CD8-positive, alpha-beta memory T cell (primary cell): ENCODE measurements around the gene PPFIA1. TPM values are rescaled to one million over a fixed set of nuclear protein-coding genes. Genes with fewer than 3 reads are reported as not detected.

Source experiments
- CTCF ChIA-PET: fragments of 350-600 bp; sonication (Branson Sonifier 250); formaldehyde crosslinking; loops from one replicate; lab custom pipeline; 2021; ENCODE audit warnings: antibody characterized with exemption; lab: Charles Lee
- POLR2A ChIA-PET: fragments of 350-600 bp; sonication (Branson Sonifier 250); formaldehyde crosslinking; loops from one replicate; lab custom pipeline; 2021; ENCODE audit warnings: antibody characterized with exemption; lab: Charles Lee
- DNase-seq, 5 donors: peaks; one replicate each; pipeline versions ENCODE4 v3.0.0 to v3.0.0-alpha.2; 2020 to 2022; ENCODE audit warnings: mixed read lengths in 1 of 5
- H3K27ac ChIP-seq: one replicate; pipeline ENCODE4 v1.7.0; 2013; ENCODE audit warnings: low read depth, mild to moderate bottlenecking, low read length, moderate library complexity
- H3K27me3 ChIP-seq: 2 replicates; pipeline ENCODE4 v1.7.0; 2013; ENCODE audit warnings: low read length, mild to moderate bottlenecking; ENCODE audit not compliant: insufficient read depth, poor library complexity, severe bottlenecking
- H3K36me3 ChIP-seq: 2 replicates; pipeline ENCODE4 v1.7.0; 2013; ENCODE audit warnings: mild to moderate bottlenecking, low read length, moderate library complexity; ENCODE audit not compliant: insufficient read depth
- H3K4me1 ChIP-seq: 2 replicates; pipeline ENCODE4 v1.7.0; 2013; ENCODE audit warnings: mild to moderate bottlenecking, low read length, moderate library complexity; ENCODE audit not compliant: insufficient read depth
- H3K4me3 ChIP-seq: 2 replicates; pipeline ENCODE4 v1.7.0; 2013; ENCODE audit warnings: mild to moderate bottlenecking, low read length
- H3K9me3 ChIP-seq: 2 replicates; pipeline ENCODE4 v1.7.0; 2013; ENCODE audit warnings: mild to moderate bottlenecking, low read length
- H3K27ac Mint-ChIP-seq, 8 donors: one replicate each; pipeline ENCODE4 v1.8.0; 2020 to 2021; ENCODE audit warnings: mixed read lengths in 8 of 8, mild to moderate bottlenecking in 6 of 8, inconsistent platforms in 3 of 8, moderate library complexity in 3 of 8
- H3K27me3 Mint-ChIP-seq, 2 donors: one replicate each; pipeline ENCODE4 v1.8.0; 2020 to 2021; ENCODE audit warnings: mixed read lengths in 2 of 2, mild to moderate bottlenecking in 1 of 2, moderate library complexity in 1 of 2
- H3K36me3 Mint-ChIP-seq, 3 donors: one replicate each; pipeline ENCODE4 v1.8.0; 2020 to 2021; ENCODE audit warnings: mixed read lengths in 3 of 3, inconsistent platforms in 1 of 3, mild to moderate bottlenecking in 1 of 3
- H3K4me1 Mint-ChIP-seq, 3 donors: one replicate each; pipeline ENCODE4 v1.8.0; 2020 to 2021; ENCODE audit warnings: mixed read lengths in 3 of 3, inconsistent platforms in 1 of 3, mild to moderate bottlenecking in 1 of 3
- H3K4me3 Mint-ChIP-seq, 7 donors: one replicate each; pipeline ENCODE4 v1.8.0; 2020 to 2021; ENCODE audit warnings: mixed read lengths in 7 of 7, mild to moderate bottlenecking in 6 of 7, moderate library complexity in 4 of 7, inconsistent platforms in 2 of 7
- H3K9me3 Mint-ChIP-seq, 5 donors: one replicate each; pipeline ENCODE4 v1.8.0; 2020 to 2022; ENCODE audit warnings: mixed read lengths in 5 of 5, mild to moderate bottlenecking in 3 of 5, moderate library complexity in 2 of 5, inconsistent platforms in 1 of 5
- polyA plus RNA-seq: library from polyadenylated mRNA; unstranded; fragments of 300-500 nt; fragmentation: Illumina TruSeq; gene quantifications from one replicate; pipeline ENCODE4 v1.2.3, GENCODE V29; 2021
- total RNA-seq, 2 experiments: library from RNA; stranded (reverse); gene quantifications; one replicate each; pipeline ENCODE4 v1.2.3, GENCODE V29; 2021

PPFIA1 gene
- total and polyA plus RNA-seq, 3 experiments from 2014 or later = 18.8 to 44.4 (median 39.9) TPM

GRCh38 chr11:70244698-70245097 is 25.8 kb upstream of the PPFIA1 start:
- H3K27ac Mint-ChIP-seq = no peak overlapping the region
- DNase-seq = no peak
- ChIA-PET POLR2A (no interaction called here), CTCF (no interaction called here)
- no peaks in the 10 kb centered on the region for H3K9me3 Mint-ChIP-seq
- Histone ChIP-seq H3K9me3 (no peaks in the 10 kb centered on the region), H3K27ac (no peak overlapping the region), H3K4me1 (no peaks in the 10 kb centered on the region), H3K27me3 (no peaks in the 10 kb centered on the region), H3K36me3 (no peaks in the 10 kb centered on the region), H3K4me3 (no peak overlapping the region)
- no peaks in the 10 kb centered on the region for H3K36me3 Mint-ChIP-seq
- peaks cover 9 to 14% of the 10 kb centered on the region in 2 donors for H3K27me3 Mint-ChIP-seq
- no peak overlapping the region for H3K4me3 Mint-ChIP-seq
- no peaks in the 10 kb centered on the region for H3K4me1 Mint-ChIP-seq

GRCh38 chr11:70246196-70246595 is 24.3 kb upstream of the PPFIA1 start:
- no peaks in the 10 kb centered on the region for H3K9me3 ChIP-seq
- Mint-ChIP-seq H3K4me1 (no peaks in the 10 kb centered on the region), H3K4me3 (no peak overlapping the region), H3K27me3 (peaks cover 9 to 13% of the 10 kb centered on the region in 2 donors), H3K9me3 (no peaks in the 10 kb centered on the region), H3K27ac (no peak overlapping the region), H3K36me3 (no peaks in the 10 kb centered on the region)
- no peak overlapping the region for H3K4me3 ChIP-seq
- CTCF ChIA-PET = no interaction called here
- no peak overlapping the region for H3K27ac ChIP-seq
- no peaks in the 10 kb centered on the region for H3K4me1 ChIP-seq
- H3K27me3 ChIP-seq = no peaks in the 10 kb centered on the region
- DNase-seq = no peak
- POLR2A ChIA-PET = no interaction called here
- H3K36me3 ChIP-seq = no peaks in the 10 kb centered on the region

- H3K36me3 ChIP-seq = no peaks in the 10 kb centered on the region
- H3K27ac Mint-ChIP-seq = peak overlapping the region in 2 of 8 donors; percentile 17 to 70
- H3K4me3 Mint-ChIP-seq = no peak overlapping the region
- H3K27me3 ChIP-seq = no peaks in the 10 kb centered on the region
- H3K36me3 Mint-ChIP-seq = no peaks in the 10 kb centered on the region
- no peaks in the 10 kb centered on the region for H3K4me1 ChIP-seq
- CTCF ChIA-PET = no interaction called here
- no peaks in the 10 kb centered on the region for H3K9me3 Mint-ChIP-seq
- H3K4me1 Mint-ChIP-seq = no peaks in the 10 kb centered on the region
- H3K27me3 Mint-ChIP-seq = peaks cover 9 to 13% of the 10 kb centered on the region in 2 donors
- H3K4me3 ChIP-seq = no peak overlapping the region
- no peak overlapping the region for H3K27ac ChIP-seq
- H3K9me3 ChIP-seq = no peaks in the 10 kb centered on the region
- POLR2A ChIA-PET = no interaction called here
- no peak for DNase-seq
Measured at GRCh38 chr11:70247042-70247709, 23.3 kb upstream of the PPFIA1 start.

- CTCF ChIA-PET = no interaction called here
- no peak overlapping the region for H3K27ac Mint-ChIP-seq
- no peak overlapping the region for H3K4me3 Mint-ChIP-seq
Measured at GRCh38 chr11:70247710-70248072, 22.8 kb upstream of the PPFIA1 start.

GRCh38 chr11:70250876-70251658 is 19.4 kb upstream of the PPFIA1 start:
- no peaks in the 10 kb centered on the region for H3K27me3 ChIP-seq
- H3K27ac ChIP-seq = no peak overlapping the region
- Mint-ChIP-seq H3K27ac (no peak overlapping the region), H3K4me3 (no peak overlapping the region), H3K36me3 (no peaks in the 10 kb centered on the region), H3K27me3 (peaks cover 2 to 8% of the 10 kb centered on the region in 2 donors), H3K4me1 (peaks cover 4 to 9% (median 5%) of the 10 kb centered on the region in 3 donors), H3K9me3 (no peaks in the 10 kb centered on the region)
- ChIA-PET POLR2A (no interaction called here), CTCF (no interaction called here)
- H3K9me3 ChIP-seq = no peaks in the 10 kb centered on the region
- H3K36me3 ChIP-seq = no peaks in the 10 kb centered on the region
- no peak for DNase-seq
- H3K4me1 ChIP-seq = no peaks in the 10 kb centered on the region
- no peak overlapping the region for H3K4me3 ChIP-seq

More at GRCh38 chr11:70247710-70248072, 22.8 kb upstream of the PPFIA1 start:
- no peak overlapping the region for H3K27ac ChIP-seq
- no peaks in the 10 kb centered on the region for H3K4me1 ChIP-seq
- peaks cover under 1 to 2% (median 1%) of the 10 kb centered on the region in 3 donors for H3K4me1 Mint-ChIP-seq
- no peaks in the 10 kb centered on the region for H3K9me3 ChIP-seq
- H3K4me3 ChIP-seq = no peak overlapping the region
- no peaks in the 10 kb centered on the region for H3K36me3 ChIP-seq
- POLR2A ChIA-PET = no interaction called here
- H3K27me3 Mint-ChIP-seq = peaks cover 9 to 11% of the 10 kb centered on the region in 2 donors
- H3K27me3 ChIP-seq = no peaks in the 10 kb centered on the region
- no peak for DNase-seq
- H3K36me3 Mint-ChIP-seq = no peaks in the 10 kb centered on the region
- no peaks in the 10 kb centered on the region for H3K9me3 Mint-ChIP-seq

- no peaks in the 10 kb centered on the region for H3K27me3 ChIP-seq
- H3K27ac Mint-ChIP-seq = no peak overlapping the region
- no peaks in the 10 kb centered on the region for H3K4me1 ChIP-seq
- no peak for DNase-seq
- POLR2A ChIA-PET = no interaction called here
- no peak overlapping the region for H3K4me3 ChIP-seq
- CTCF ChIA-PET = no interaction called here
- H3K36me3 ChIP-seq = no peaks in the 10 kb centered on the region
- no peaks in the 10 kb centered on the region for H3K9me3 ChIP-seq
- peaks cover 4 to 9% (median 5%) of the 10 kb centered on the region in 3 donors for H3K4me1 Mint-ChIP-seq
- H3K9me3 Mint-ChIP-seq = no peaks in the 10 kb centered on the region
- H3K27ac ChIP-seq = no peak overlapping the region
- no peak overlapping the region for H3K4me3 Mint-ChIP-seq
- peaks cover 2 to 10% of the 10 kb centered on the region in 2 donors for H3K27me3 Mint-ChIP-seq
- H3K36me3 Mint-ChIP-seq = no peaks in the 10 kb centered on the region
Measured at GRCh38 chr11:70251659-70252321, 18.7 kb upstream of the PPFIA1 start.

- POLR2A ChIA-PET = no interaction called here
- H3K27me3 Mint-ChIP-seq = peaks cover 2 to 13% of the 10 kb centered on the region in 2 donors
- Histone ChIP-seq H3K4me3 (no peak overlapping the region), H3K36me3 (no peaks in the 10 kb centered on the region), H3K4me1 (no peaks in the 10 kb centered on the region), H3K27ac (no peak overlapping the region), H3K27me3 (no peaks in the 10 kb centered on the region), H3K9me3 (no peaks in the 10 kb centered on the region)
- no peaks in the 10 kb centered on the region for H3K9me3 Mint-ChIP-seq
- CTCF ChIA-PET = no interaction called here
- H3K4me1 Mint-ChIP-seq = peaks cover 4 to 9% (median 5%) of the 10 kb centered on the region in 3 donors
- H3K27ac Mint-ChIP-seq = peak overlapping the region in 2 of 8 donors; percentile 39 to 41
- no peaks in the 10 kb centered on the region for H3K36me3 Mint-ChIP-seq
- DNase-seq = no peak
- no peak overlapping the region for H3K4me3 Mint-ChIP-seq
Measured at GRCh38 chr11:70252844-70253243, 17.6 kb upstream of the PPFIA1 start.
